A172 (cell line): ENCODE data around the gene CEMIP2. TPM values are rescaled to one million over a fixed set of nuclear protein-coding genes. Genes with fewer than 3 reads are reported as not detected.

Experiments
- DNase-seq: peaks from one replicate; pipeline ENCODE4 v3.0.0-alpha.2; 2015; ENCODE audit warnings: low spot score
- total RNA-seq: library from RNA; depleted of rRNA; stranded (reverse); fragments of >200 nt; shearing (Covaris generic); gene quantifications from 2 replicates; pipeline ENCODE4 v1.2.3, GENCODE V29; 2014

CEMIP2 gene
- total RNA-seq, 1 experiment from 2014 or later: 11.6 TPM

- peak; percentile 52 for DNase-seq
Measured at GRCh38 chr9:71769175-71770161, 1.2 kb upstream of the CEMIP2 start.

GRCh38 chr9:71767776-71768321 is 464 bp downstream of the CEMIP2 start:
- DNase-seq: peak; percentile 19

GRCh38 chr9:71767163-71767775 is 1.0 kb downstream of the CEMIP2 start:
- no peak for DNase-seq

- DNase-seq: no peak
Measured at GRCh38 chr9:71766663-71767062, 1.6 kb downstream of the CEMIP2 start.

GRCh38 chr9:71765693-71766092 is 2.6 kb downstream of the CEMIP2 start:
- no peak for DNase-seq

GRCh38 chr9:71764891-71765290 is 3.4 kb downstream of the CEMIP2 start:
- no peak for DNase-seq

GRCh38 chr9:71764463-71764862 is 3.9 kb downstream of the CEMIP2 start:
- no peak for DNase-seq

GRCh38 chr9:71763832-71764231 is 4.5 kb downstream of the CEMIP2 start:
- no peak for DNase-seq

- DNase-seq: peak; percentile 20
Measured at GRCh38 chr9:71762900-71763653, 5.2 kb downstream of the CEMIP2 start.

- DNase-seq: no peak
Measured at GRCh38 chr9:71761938-71762353, 6.4 kb downstream of the CEMIP2 start.

GRCh38 chr9:71760901-71761300 is 7.4 kb downstream of the CEMIP2 start:
- no peak for DNase-seq

GRCh38 chr9:71758785-71759184 is 9.5 kb downstream of the CEMIP2 start:
- peak; percentile 58 for DNase-seq

- no peak for DNase-seq
Measured at GRCh38 chr9:71758277-71758676, 10.0 kb downstream of the CEMIP2 start.

GRCh38 chr9:71756753-71757152 is 11.6 kb downstream of the CEMIP2 start:
- no peak for DNase-seq

GRCh38 chr9:71755869-71756268 is 12.4 kb downstream of the CEMIP2 start:
- no peak for DNase-seq

GRCh38 chr9:71755230-71755629 is 13.1 kb downstream of the CEMIP2 start:
- no peak for DNase-seq

GRCh38 chr9:71754151-71754550 is 14.2 kb downstream of the CEMIP2 start:
- no peak for DNase-seq

- no peak for DNase-seq
Measured at GRCh38 chr9:71752928-71753327, 15.4 kb downstream of the CEMIP2 start.

GRCh38 chr9:71752352-71752751 is 16.0 kb downstream of the CEMIP2 start:
- DNase-seq: no peak

GRCh38 chr9:71748280-71748743 is 20.0 kb downstream of the CEMIP2 start:
- peak; percentile 15 for DNase-seq

GRCh38 chr9:71747576-71747975 is 20.7 kb downstream of the CEMIP2 start:
- no peak for DNase-seq

GRCh38 chr9:71746758-71747125 is 21.6 kb downstream of the CEMIP2 start:
- DNase-seq: no peak
